HG02642 (cell line): ENCODE results near the gene S100A7A.
"Not testable (repeated sequence)": the region's sequence is repeated elsewhere in the genome, so short reads cannot be mapped to it uniquely, and the experiment has no call there.

ENCODE experiments used
- ATAC-seq: cut with Tn5 transposase; IDR thresholded peaks from one replicate; pipeline ENCODE4 v1.9.1; 2021; ENCODE audit warnings: mild to moderate bottlenecking; ENCODE audit not compliant: unreplicated experiment, poor library complexity

S100A7A gene

DNA sequence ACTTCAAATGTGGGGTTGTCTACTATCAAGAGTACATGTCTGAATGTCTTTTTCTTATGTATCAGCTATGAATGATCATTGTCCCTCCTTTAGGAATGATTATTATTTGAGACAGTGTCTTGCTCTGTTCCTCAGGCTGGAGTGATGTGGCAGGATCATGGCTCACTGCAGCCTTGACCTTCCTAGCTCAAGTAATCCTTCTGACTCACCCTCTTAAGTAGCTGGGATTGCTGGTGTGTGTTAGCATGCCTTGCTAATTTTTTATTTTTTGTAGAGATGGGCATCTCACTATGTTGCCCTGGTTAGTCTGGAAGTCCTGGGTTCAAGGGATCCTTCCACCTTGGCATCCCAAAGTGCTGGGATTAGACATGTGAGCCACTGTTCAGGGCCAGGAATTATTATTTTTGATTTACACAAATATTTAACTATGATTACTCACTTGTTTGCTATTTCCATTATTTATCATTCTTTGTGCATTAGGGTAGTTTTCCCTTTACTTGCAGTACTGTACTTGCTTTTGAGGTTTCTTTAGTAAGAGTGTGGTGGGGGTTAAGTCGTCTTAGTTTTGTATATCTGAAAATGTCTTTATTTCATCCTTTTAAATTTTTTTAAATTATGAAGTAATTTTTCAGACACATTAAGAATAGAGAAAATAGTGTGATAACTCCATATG is 31.3 kb downstream of the S100A7A start:
- no peak for ATAC-seq

DNA sequence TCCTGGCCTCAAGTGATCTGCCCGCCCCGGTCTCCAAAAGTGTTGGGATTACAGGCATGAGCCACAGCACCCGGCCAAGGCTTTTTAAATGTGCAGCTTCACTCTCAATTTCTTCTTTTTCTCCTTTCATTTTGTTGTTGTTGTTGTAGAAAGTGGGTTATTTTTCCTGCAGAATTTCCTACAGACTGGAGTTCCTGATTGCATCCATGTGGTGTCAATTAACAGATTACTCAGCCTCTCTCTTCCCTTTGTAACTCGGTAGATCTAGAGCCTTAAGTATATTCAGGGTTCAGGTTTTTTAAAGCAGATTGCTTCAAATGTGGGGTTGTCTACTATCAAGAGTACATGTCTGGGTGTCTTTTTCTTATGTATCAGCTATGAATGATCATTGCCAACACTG is 32.5 kb downstream of the S100A7A start:
- ATAC-seq: not testable (repeated sequence)

DNA sequence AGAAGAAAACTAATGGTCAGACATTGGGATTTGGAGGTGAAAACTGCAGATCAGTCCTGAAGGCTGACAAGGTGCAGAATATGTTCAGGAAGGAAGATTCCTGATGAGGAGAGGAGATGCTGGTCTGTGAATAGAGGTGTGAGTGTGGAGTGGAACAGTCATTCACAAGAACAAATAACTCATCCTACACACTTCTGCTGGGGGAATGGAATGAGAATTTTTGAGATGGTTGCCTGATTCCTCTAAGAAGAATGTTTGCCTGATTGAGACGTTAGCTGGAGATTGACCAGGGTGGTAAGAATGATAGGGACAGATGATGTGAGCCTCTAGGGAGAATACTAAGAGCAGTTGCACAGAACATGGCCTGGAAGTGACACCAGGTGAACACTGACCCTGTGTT is 40.1 kb downstream of the S100A7A start:
- no peak for ATAC-seq

DNA sequence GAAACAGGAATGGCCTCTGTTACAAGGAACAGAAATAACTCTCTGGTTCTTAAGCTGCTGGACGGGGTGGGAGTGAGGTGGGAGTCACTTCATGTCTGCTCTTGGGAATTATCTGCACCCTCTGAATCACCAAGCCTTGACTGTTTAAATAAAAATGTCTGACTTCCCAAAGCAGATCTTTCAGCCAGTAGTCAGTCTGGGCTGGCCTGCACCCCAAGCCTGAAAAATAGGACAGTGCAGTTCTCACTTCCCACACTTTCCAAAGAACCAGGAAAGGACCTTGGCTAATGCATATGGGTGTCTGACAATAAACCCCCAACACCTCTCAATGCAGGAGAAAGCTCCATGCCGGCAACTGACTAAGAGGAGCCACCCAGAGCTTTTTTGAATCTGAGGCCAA is 43.3 kb downstream of the S100A7A start:
- ATAC-seq: no peak

DNA sequence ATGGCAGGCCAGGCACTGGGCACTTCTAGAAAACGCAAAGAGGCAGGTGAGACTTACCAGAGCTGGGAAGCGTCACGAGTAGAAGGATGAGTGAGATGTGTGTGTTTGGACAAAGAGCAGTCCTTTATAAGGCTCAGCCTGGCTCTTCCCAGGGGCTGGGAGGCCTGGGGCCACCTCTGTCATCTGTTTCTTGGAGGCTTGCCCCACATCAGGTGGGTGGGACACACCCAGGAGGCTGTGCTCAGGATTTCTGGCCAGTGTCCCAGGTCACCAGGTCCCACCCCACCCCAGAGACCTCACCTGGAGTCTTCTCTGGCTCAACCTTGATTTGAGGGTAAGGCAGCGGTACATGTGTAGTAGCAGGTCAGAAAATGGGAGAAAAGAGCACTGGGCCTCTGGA is 44.2 kb downstream of the S100A7A start, which contains the start of gene S100A7:
S100A7 (minus strand) TSS at position 101 of the 400 bp plus-strand sequence. CDS start 1,638 bp downstream, outside the sequence.
- ATAC-seq: no peak

DNA sequence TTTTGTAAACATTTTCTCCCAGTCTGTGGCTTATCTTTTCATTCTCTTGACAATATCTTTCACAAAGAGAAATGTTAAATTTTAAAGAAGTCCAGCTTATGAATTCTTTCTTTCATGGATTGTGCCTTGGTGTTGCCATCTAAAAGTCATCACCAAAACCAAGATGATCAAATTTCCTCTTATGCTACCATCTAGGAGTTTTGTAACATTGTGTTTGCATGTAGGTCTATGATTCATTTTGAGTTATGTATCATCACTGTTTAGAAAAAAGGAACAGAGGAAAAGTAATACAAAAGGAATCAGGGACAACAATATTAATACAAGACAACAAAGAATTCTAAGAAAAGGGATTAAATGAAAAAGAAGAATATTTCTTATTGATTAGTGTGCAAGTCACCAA is 46.4 kb downstream of the S100A7A start:
- not testable (repeated sequence) for ATAC-seq

DNA sequence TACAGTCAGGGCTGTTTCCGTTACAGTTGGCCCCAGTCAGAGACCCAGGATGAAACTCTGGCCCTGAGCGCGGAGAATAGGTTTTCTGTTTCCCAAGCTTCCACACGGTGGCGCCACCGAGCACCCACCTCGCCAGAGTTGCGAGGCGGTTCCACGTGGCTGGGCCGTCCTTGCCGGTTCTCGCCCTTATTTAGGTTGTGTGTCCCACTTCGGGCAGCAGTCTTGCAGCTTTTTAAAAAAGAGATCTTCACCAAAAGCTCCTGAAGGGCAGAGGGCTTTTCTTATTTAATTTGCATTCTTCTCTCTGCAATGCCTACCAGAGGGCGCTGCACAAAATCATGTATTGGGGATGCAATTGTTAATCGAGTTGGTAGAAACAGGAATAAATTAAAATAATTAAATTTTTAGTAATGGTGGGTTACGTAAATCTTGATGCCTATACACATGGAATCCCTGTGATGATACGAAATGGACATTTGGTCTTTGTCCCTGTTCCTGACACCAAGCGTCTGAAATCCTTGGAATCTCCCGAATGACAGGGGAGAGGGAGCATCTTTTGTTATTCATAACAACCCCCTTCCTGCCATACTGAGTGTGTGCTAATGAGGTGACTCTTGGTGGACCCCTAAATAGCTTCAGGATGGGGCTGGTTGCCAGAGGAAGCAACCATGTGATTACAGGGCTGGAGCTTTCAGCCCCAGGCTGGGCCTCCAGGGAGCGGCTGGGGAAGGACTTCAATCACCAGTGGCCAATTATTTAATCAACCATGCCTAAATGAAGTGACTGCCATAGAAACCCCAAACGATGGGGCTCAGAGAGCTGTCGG is 49.7 kb downstream of the S100A7A start:
- ATAC-seq: no peak

DNA sequence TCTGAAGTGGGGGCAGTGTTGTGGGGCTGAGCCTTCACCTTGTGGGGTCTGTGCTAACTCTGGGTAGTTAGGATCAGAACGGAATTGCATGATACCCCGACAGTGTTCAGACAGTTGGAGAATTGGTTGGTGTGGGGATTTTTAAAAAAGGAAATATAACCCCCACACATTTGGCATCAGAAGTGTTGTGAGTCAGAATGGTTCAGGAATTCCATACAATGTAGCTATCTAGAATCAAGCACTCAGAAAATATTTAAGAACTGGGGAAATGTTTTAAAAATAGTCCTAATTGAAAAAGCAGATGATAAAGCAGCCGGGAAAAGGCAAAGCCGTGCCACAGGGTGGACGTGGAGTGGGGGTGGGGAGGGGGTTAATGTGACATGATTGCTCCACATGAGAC is 50.6 kb downstream of the S100A7A start:
- no peak for ATAC-seq

DNA sequence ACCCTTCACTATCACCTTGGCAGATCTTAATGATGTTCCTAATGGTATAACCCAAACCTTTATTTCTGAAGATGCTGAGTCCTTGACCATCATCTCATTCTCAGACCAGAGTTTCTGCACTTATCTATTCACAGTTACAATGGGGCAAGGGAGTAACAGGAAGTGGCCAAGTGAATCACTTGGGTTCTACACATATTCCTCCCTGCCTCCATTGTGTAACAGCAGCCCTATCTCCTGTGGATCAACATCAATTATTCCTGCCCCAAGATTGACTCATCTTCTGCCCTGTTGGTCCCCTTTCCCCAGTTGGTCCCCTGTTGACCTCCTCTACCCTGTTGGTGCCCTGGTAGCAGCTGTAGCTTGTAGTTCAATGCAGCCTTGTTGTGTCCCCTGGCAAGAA is 54.4 kb downstream of the S100A7A start:
- no peak for ATAC-seq
